CD4-positive, alpha-beta T cell treated with Interleukin-6 for 4 hours (primary cell): ENCODE results near the gene LRRC26.

Experiments
- DNase-seq: peaks from one replicate; pipeline ENCODE4 v3.0.0-alpha.2; 2020; ENCODE audit warnings: mixed read lengths

The LRRC26 gene

GRCh38 chr9:137149942-137150616 is 19.8 kb downstream of the LRRC26 start:
- DNase-seq: no peak

- DNase-seq: no peak
Observed at GRCh38 chr9:137149363-137149762, 20.5 kb downstream of the LRRC26 start.

- DNase-seq: no peak
Observed at GRCh38 chr9:137148661-137149060, 21.2 kb downstream of the LRRC26 start.

- no peak for DNase-seq
Observed at GRCh38 chr9:137148242-137148641, 21.6 kb downstream of the LRRC26 start.

- no peak for DNase-seq
Observed at GRCh38 chr9:137147793-137148160, 22.1 kb downstream of the LRRC26 start.

- no peak for DNase-seq
Observed at GRCh38 chr9:137147091-137147792, 22.6 kb downstream of the LRRC26 start.

GRCh38 chr9:137146527-137146918 is 23.3 kb downstream of the LRRC26 start:
- no peak for DNase-seq

- DNase-seq: no peak
Observed at GRCh38 chr9:137145731-137146526, 23.9 kb downstream of the LRRC26 start.

GRCh38 chr9:137143459-137143858 is 26.4 kb downstream of the LRRC26 start:
- no peak for DNase-seq

GRCh38 chr9:137141976-137142936 is 27.6 kb downstream of the LRRC26 start:
- no peak for DNase-seq

GRCh38 chr9:137141050-137141810 is 28.6 kb downstream of the LRRC26 start:
- no peak for DNase-seq

- no peak for DNase-seq
Observed at GRCh38 chr9:137140151-137141012, 29.5 kb downstream of the LRRC26 start.

GRCh38 chr9:137139468-137140150 is 30.2 kb downstream of the LRRC26 start:
- no peak for DNase-seq

GRCh38 chr9:137138722-137139467 is 31.0 kb downstream of the LRRC26 start, which contains the start of gene GRIN1:
Gene GRIN1 (plus strand): TSS chr9:137139154. CDS start chr9:137139487, 333 bp downstream.
- DNase-seq: peak; percentile 47

- DNase-seq: no peak
Observed at GRCh38 chr9:137138058-137138721, 31.7 kb downstream of the LRRC26 start.

GRCh38 chr9:137136881-137137607 is 32.8 kb downstream of the LRRC26 start:
- DNase-seq: no peak

- DNase-seq: no peak
Observed at GRCh38 chr9:137136261-137136880, 33.5 kb downstream of the LRRC26 start.
